ENCODE data around the gene FAM89A.
"Not testable (repeated sequence)": the region's sequence is repeated elsewhere in the genome, so short reads cannot be mapped to it uniquely, and the experiment has no call there.

The FAM89A gene

DNA sequence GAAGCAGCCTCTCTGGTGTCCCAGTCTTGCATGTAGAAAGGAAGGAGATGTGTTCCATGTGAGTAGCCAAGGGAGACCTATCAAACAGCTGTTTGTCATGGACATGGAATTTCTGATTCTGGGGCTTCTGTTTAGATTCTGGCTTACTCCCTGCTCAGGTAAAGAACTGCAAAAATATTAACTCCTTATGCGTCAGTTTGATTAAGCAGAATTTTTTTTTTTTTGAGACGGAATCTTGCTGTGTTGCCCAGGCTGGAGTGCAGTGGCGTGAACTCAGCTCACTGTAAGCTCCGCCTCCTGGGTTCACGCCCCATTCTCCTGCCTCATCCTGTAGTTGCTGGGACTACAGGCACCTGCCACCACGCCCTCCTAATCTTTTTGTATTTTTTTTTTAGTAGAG is 54.3 kb downstream of the FAM89A start:
- DNase-seq = no peak

GRCh38 chr1:230984622-230985515 is 55.2 kb downstream of the FAM89A start:
- DNase-seq = not testable (repeated sequence)

- DNase-seq = no peak
Observed at GRCh38 chr1:230983811-230984210, 56.2 kb downstream of the FAM89A start.

- no peak for DNase-seq
Observed at GRCh38 chr1:230982696-230983095, 57.4 kb downstream of the FAM89A start.

- no peak for DNase-seq
Observed at GRCh38 chr1:230979952-230980351, 60.1 kb downstream of the FAM89A start.

GRCh38 chr1:230979389-230979716 is 60.7 kb downstream of the FAM89A start:
- DNase-seq = no peak

GRCh38 chr1:230978491-230979388 is 61.3 kb downstream of the FAM89A start, which contains the start of the genes ARV1 and TTC13:
Gene ARV1, plus strand, starts transcription at chr1:230979094. Its CDS starts 12 bp downstream, at chr1:230979106.
Gene TTC13, minus strand, starts transcription at chr1:230978861. Its CDS starts 31 bp downstream, at chr1:230978830.
- DNase-seq = peak; percentile 97

GRCh38 chr1:230977761-230978490 is 62.1 kb downstream of the FAM89A start:
- DNase-seq = no peak

DNA sequence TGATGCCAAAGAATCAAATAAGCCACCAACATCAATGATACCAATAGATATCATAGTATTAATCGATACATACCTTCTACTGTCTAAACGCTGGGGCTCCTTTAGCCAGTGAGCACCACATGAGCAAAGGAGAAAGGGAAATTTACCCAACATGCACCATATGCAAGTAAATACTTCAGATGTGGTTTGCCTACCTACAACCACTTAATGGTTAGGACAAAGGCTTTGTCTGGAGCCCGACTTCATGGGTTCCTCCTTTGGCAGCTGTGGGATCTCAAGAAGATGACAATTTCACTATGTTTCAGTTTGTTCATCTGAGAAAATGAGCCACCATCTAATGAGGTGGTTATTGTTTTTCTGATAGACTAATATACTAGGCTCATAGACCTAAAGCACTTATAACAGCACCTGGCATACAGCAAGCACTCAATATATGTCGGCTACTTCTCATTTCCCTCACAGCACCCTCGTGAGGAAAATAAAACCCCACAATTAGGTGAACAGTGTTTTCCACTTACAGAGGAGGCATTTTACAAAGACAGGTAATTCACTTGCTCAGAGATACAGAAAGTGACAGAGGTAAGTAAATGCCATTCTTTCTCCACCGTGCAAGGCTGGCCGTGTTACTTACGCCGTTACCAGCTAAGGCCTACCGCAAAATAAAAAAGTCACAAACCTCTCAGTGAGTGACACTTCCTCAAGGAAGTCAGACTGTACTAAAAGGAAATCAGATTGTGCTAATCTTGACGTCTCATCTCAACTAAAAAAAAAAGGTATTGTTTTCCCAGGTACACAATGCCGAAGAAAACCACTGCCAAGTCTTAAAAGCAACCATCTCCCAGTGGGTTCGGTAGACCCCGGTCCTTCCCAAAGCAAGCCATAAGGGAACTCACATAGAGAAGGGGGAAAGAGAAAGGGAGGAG is 63.0 kb downstream of the FAM89A start:
- DNase-seq = peak; percentile 66

- DNase-seq = no peak
Observed at GRCh38 chr1:230976360-230976759, 63.7 kb downstream of the FAM89A start.

DNA sequence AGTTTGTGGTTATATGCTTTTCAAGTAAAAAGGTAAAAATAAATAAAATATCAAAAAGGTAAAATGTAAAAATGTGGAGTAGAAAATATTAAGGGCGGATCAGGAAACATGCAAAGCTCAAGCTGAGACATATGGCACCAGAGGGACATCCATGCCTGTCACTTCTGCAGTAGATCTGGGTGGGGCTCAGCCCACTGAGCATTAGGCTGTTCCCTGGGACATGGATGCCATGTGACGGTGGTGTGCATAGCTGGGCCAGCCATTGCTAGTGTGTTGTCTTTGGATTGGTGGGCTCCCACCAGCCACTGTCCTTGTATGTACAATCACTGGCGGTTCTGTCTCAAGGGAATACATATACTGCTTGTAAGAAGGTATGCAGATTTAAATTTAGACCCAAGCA is 64.4 kb downstream of the FAM89A start:
- DNase-seq = no peak

- peak; percentile 60 for DNase-seq
Observed at GRCh38 chr1:230972855-230973271, 67.2 kb downstream of the FAM89A start.

DNA sequence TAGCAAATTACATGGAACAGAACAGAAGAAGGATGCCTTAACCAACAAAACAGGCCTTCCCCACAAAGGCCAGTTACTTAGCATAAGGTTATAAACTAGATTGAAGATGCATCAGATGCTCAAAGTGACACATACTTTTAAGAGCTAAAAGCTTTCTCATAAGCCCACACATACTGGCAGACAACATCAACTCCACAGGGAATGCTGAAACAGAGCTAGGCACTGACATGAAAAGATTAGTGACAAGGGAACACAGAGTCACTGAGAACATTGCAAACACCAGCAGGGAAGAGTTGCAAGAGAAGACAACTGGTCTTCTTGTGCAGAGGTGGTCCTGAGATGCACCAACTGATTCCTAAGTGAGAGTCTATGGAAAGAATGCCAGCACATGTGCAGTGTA is 68.3 kb downstream of the FAM89A start:
- no peak for DNase-seq

DNA sequence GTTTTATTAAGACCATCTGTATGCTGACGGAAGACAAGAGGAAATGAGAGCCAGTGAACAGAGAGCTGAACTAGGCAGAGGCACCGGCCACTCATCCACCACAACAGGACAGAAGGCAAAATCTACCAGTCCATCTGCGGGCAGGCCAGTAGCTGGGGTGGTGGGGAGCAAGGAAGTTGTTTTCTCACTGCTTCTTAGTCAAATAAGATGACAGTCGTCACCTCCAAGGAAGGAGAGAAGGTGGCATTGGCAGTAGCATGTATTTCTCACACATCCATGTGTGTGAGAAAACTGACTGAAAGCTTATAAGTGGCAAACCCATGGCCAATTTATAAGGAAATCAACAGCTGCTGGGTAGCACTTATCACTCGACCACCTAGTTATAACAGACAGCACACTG is 69.6 kb downstream of the FAM89A start:
- DNase-seq = no peak

Measured in GF-D8 (cell line).